ENCODE data around the gene ONECUT1.
"Not testable (repeated sequence)": the region's sequence is repeated elsewhere in the genome, so short reads cannot be mapped to it uniquely, and the experiment has no call there.

ONECUT1 gene

GRCh38 chr15:52790169-52790708 lies at the start of gene ONECUT1:
ONECUT1 (minus strand) TSS chr15:52790336; CDS start chr15:52789884, 452 bp downstream.
- no peak for DNase-seq (ENCODE audit: low spot score)

DNA sequence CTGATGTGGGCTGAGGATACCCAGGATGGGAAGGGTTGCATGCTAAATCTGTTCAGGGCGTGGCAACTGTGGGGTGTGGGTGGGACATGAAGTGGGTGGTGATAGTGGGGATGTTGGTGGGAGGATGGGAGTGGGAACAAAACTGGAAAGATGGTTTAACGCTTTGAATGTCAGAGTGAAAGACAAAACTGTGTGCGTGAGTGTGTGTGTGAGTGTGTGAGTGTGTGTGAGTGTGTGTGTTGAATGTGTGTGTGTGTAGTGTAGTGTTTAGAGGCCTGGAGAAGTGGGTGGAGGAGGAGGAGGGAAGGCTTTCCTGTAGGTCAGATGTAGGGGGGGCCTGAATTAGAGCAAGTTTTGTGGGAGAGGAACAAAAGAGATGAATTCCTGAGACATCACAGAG lies 44.2 kb upstream of the ONECUT1 start:
- no peak for DNase-seq (ENCODE audit: low spot score)

GRCh38 chr15:52824169-52824942 lies 34.2 kb upstream of the ONECUT1 start:
- DNase-seq (ENCODE audit: low spot score): not testable (repeated sequence)

DNA sequence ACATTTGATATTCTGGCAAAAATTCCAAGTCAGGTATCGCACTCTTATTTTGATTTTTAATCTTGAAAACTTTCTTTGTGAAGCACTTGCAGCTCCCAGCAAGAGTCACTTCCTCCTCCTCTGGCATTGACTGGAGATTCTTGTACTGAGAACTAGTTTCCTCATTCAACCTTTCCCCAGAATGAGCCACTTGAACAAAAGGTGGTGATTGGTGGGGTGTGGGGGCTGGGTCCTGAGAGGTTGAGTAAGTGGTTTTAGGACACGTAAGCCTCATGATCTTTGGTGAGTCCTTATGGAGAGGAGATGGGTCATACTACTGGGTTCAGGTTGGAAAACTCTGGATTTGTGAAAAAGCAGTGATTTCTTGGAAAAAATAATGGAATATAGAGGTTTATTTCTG lies 32.3 kb upstream of the ONECUT1 start:
- DNase-seq (ENCODE audit: low spot score): no peak

DNA sequence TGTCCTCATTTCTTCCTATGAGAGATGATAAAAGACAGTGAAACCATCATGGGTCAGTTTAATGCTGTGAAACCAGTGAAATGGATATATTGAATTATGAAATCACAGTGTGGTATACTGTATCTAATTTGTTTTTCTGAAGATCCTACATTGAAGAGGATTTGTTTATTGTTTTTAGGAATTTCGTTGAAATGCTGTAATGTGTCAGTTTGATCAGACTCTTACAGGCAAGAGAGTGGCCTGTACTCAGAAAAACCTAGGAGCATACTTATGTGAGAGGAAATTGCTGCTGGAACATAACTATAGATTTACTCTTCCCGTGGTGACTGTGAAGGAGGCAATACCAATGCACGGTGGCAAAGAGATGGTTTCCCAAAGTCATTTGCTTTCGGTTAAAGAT lies 29.1 kb upstream of the ONECUT1 start:
- DNase-seq (ENCODE audit: low spot score): no peak

DNA sequence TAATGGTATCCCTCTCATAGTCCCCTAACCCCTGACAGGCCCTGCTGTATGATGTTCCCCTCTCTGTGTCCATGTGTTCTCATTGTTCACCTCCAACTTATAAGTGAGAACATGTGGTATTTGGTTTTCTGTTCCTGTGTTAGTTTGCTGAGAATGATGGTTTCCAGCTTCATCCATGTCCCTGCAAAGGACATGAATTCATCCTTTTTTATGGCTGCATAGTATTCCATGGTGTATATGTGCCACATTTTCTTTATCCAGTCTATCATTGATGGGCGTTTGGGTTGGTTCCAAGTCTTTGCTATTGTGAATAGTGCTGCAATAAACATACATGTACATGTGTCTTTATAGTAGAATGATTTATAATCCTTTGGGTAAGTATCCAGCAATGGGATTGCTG lies 25.8 kb upstream of the ONECUT1 start:
- not testable (repeated sequence) for DNase-seq (ENCODE audit: low spot score)

- no peak for DNase-seq (ENCODE audit: low spot score)
Observed at GRCh38 chr15:52808996-52809395, 18.9 kb upstream of the ONECUT1 start.

GRCh38 chr15:52808441-52808840 lies 18.3 kb upstream of the ONECUT1 start:
- DNase-seq (ENCODE audit: low spot score): no peak

- no peak for DNase-seq (ENCODE audit: low spot score)
Observed at GRCh38 chr15:52806284-52806655, 16.1 kb upstream of the ONECUT1 start.

- DNase-seq (ENCODE audit: low spot score): no peak
Observed at GRCh38 chr15:52805351-52806283, 15.5 kb upstream of the ONECUT1 start.

GRCh38 chr15:52804526-52805081 lies 14.5 kb upstream of the ONECUT1 start:
- no peak for DNase-seq (ENCODE audit: low spot score)

DNA sequence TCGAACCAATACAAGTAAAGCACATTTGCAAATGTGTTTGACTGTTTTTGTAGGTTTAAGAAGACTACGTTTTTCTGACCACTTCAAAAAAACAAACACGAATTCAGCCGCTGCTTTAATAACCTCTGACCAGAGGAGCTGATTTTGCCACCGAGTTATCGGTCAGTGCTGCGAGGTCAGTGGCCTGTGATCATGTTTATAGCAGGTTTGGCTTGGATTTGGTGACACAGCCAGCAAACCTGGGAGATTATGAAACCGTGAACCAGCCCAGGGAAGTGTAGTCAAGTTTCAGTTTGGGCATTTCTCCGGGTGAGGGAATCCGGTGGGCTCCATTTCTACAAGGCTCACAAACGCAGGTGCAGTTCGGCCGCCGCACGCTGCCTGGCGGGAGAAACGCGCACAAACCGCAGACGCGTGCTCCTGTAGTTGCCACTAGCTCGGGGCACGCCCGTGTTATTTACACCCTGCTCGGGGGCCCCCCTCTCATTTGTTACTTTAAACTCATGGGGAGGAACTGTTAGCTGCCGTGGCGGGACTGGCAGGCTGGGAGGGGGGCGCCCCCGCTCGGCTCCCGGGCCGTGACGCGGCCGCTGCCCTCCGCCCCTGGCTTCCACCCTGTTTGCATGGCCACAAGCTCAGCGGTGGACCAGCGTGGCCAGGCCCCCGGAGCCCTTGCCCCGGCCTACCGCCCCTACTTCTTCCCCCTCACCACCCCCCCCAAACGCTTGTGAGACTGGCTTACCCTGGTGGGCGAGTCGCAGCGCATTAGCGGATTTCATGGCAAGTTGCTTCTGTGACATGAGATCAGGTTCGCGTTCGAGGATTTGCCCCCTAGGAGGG lies 13.6 kb upstream of the ONECUT1 start:
- DNase-seq (ENCODE audit: low spot score): no peak

DNA sequence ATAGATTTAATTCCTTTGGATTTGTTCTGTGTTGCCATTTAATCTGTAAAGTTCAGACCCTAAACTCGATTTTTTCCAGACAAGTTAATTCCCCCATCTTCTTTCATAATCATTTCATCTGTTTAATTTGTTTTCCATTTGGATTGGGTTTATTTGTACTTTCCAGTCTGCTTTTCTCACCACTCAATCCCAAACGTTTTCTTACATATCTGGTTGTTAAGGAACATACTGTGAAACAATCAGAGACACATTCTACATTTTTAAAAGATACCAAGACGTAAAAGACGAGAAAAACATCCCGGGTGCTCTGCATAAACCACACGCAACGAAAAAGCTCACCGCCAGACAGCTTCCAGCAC lies 13.0 kb upstream of the ONECUT1 start:
- no peak for DNase-seq (ENCODE audit: low spot score)

DNA sequence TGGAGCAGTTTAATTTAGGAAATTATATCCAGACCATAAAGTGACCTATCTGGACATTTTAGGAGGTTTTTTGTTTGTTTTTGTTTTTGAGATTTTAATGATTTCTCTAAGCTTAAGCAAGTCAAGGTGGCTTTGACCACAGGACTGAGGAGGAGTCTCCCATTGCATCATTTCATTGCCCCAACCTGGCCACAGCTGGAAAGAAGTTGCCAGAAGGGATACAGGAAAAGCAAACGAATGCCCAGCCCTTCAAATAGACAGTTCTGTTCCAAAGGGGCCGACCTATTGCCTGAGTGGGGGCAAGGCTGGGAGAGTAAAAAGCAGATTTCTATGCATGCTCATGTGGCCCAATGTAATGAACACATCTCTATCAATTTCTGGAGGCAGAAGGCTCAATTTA lies 12.0 kb upstream of the ONECUT1 start:
- no peak for DNase-seq (ENCODE audit: low spot score)

GRCh38 chr15:52801748-52802085 lies 11.6 kb upstream of the ONECUT1 start:
- no peak for DNase-seq (ENCODE audit: low spot score)

- no peak for DNase-seq (ENCODE audit: low spot score)
Observed at GRCh38 chr15:52800828-52801747, 11.0 kb upstream of the ONECUT1 start.

GRCh38 chr15:52799145-52799811 lies 9.1 kb upstream of the ONECUT1 start:
- DNase-seq (ENCODE audit: low spot score): no peak

- no peak for DNase-seq (ENCODE audit: low spot score)
Observed at GRCh38 chr15:52798529-52799101, 8.5 kb upstream of the ONECUT1 start.

- DNase-seq (ENCODE audit: low spot score): no peak
Observed at GRCh38 chr15:52797625-52798501, 7.7 kb upstream of the ONECUT1 start.
